Measurements from ENCODE around the gene DCLK1.
A peak's percentile ranks its signal among the peaks of the same experiment; 100 is the strongest.

Gene DCLK1

GRCh38 chr13:35824395-35824794 is 306.8 kb downstream of the DCLK1 start:
- TF ChIP-seq CTCF (IDR thresholded peaks at IDR 0.05; ENCODE audit: insufficient read depth, low read length, missing control alignments): no peak
- ChIA-PET POLR2A (no interaction called here), CTCF (interaction anchor here (1.0 kb wide), 1 partner anchor 9 kb away, joined by 3 read pairs; no protein-coding TSS in a partner anchor)
- no peak for DNase-seq (ENCODE audit: low read depth, low spot score)
- no peak overlapping the region for H3K4me3 ChIP-seq (ENCODE audit: low read depth, low read length)

GRCh38 chr13:35822666-35823065 is 308.5 kb downstream of the DCLK1 start:
- no peak overlapping the region for H3K4me3 ChIP-seq (ENCODE audit: low read depth, low read length)
- DNase-seq (ENCODE audit: low read depth, low spot score): no peak
- no peak for TF ChIP-seq CTCF (IDR thresholded peaks at IDR 0.05; ENCODE audit: insufficient read depth, low read length, missing control alignments)
- ChIA-PET POLR2A (no interaction called here), CTCF (interaction anchor here (4.8 kb wide), 1 partner anchor 12 kb away, joined by 21 read pairs; no protein-coding TSS in a partner anchor)

- peak; percentile 48 for TF ChIP-seq CTCF (IDR thresholded peaks at IDR 0.05; ENCODE audit: insufficient read depth, low read length, missing control alignments)
- ChIA-PET POLR2A (no interaction called here), CTCF (interaction anchor here (0.6 to 5.8 kb wide), 33 partner anchors 8 to 1455 kb away, joined by 3 to 84 read pairs (median 4); no protein-coding TSS in a partner anchor)
- H3K4me3 ChIP-seq (ENCODE audit: low read depth, low read length): no peak overlapping the region
- DNase-seq (ENCODE audit: low read depth, low spot score): no peak
Observed at GRCh38 chr13:35818633-35819067, 312.5 kb downstream of the DCLK1 start.

GRCh38 chr13:35817642-35818607 is 313.3 kb downstream of the DCLK1 start:
- ChIA-PET POLR2A (no interaction called here), CTCF (interaction anchor here (0.6 to 5.8 kb wide), 32 partner anchors 7 to 1455 kb away, joined by 3 to 84 read pairs (median 4); no protein-coding TSS in a partner anchor)
- TF ChIP-seq CTCF (IDR thresholded peaks at IDR 0.05; ENCODE audit: insufficient read depth, low read length, missing control alignments): no peak

GRCh38 chr13:35814605-35815011 is 316.6 kb downstream of the DCLK1 start:
- DNase-seq (ENCODE audit: low read depth, low spot score): no peak
- no peak for TF ChIP-seq CTCF (IDR thresholded peaks at IDR 0.05; ENCODE audit: insufficient read depth, low read length, missing control alignments)
- CTCF ChIA-PET: interaction anchor here (0.6 to 2.4 kb wide), 6 partner anchors 13 to 139 kb away, joined by 3 to 10 read pairs (median 4); no protein-coding TSS in a partner anchor
- POLR2A ChIA-PET: no interaction called here
- no peak overlapping the region for H3K4me3 ChIP-seq (ENCODE audit: low read depth, low read length)

More at GRCh38 chr13:35817642-35818607, 313.3 kb downstream of the DCLK1 start:
- DNase-seq (ENCODE audit: low read depth, low spot score): no peak
- no peak overlapping the region for H3K4me3 ChIP-seq (ENCODE audit: low read depth, low read length)

GRCh38 chr13:35812736-35813135 is 318.4 kb downstream of the DCLK1 start:
- H3K4me3 ChIP-seq (ENCODE audit: low read depth, low read length): no peak overlapping the region
- DNase-seq (ENCODE audit: low read depth, low spot score): no peak
- ChIA-PET POLR2A (no interaction called here), CTCF (interaction anchor here (1.2 to 5.3 kb wide), 3 partner anchors 7 to 141 kb away, joined by 3 to 21 read pairs (median 4); no protein-coding TSS in a partner anchor)
- no peak for TF ChIP-seq CTCF (IDR thresholded peaks at IDR 0.05; ENCODE audit: insufficient read depth, low read length, missing control alignments)
